GM12872 (cell line): ENCODE measurements around the gene RBBP8NL.

Source experiments
- CTCF ChIP-seq: IDR thresholded peaks from 3 replicates; pipeline ENCODE4 v1.5.1; 2011; ENCODE audit warnings: low read depth, mild to moderate bottlenecking, low read length, moderate library complexity; ENCODE audit not compliant: insufficient read depth

Gene RBBP8NL

GRCh38 chr20:62376112-62377063, 51.0 kb downstream of the RBBP8NL start:
- TF ChIP-seq CTCF: no peak

DNA sequence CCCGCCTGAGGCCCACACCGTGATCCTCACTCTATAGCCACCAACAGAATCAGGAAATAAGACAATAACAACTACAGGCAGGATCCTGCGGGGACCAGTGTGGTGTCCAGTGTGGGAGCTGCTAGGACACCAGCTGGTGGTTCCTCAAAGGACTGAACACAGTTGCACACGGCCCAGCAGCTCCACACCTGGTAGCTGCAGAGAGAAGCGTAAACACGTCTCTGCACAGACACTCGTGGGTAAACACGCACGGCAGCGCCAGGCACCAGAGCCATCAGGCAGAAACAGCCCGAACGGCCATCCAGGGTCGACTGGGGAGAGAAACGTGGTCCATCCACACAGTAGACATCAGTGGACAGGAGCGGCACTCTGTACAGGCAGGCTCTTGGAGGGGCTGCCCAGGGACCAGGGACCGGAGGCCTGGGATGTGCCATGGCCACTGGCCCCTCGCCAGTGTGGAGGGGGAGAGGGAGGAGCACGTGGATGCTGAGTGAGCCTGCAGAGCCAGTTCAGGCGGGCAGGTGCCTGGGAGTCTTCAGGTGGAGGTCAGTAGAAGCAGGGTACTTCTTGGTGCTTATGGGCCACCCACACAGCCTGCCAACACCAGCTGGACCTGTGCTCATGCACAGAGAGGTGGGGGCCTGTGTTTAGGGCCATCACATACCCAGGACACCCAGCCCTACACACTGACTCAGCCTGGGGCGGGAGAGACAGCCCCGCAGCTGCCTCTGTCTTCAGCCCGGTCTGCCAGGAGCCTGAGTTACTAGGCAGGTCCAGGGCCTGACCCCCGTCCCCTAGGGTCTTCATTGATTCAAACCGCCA, 52.8 kb downstream of the RBBP8NL start:
- TF ChIP-seq CTCF: no peak

DNA sequence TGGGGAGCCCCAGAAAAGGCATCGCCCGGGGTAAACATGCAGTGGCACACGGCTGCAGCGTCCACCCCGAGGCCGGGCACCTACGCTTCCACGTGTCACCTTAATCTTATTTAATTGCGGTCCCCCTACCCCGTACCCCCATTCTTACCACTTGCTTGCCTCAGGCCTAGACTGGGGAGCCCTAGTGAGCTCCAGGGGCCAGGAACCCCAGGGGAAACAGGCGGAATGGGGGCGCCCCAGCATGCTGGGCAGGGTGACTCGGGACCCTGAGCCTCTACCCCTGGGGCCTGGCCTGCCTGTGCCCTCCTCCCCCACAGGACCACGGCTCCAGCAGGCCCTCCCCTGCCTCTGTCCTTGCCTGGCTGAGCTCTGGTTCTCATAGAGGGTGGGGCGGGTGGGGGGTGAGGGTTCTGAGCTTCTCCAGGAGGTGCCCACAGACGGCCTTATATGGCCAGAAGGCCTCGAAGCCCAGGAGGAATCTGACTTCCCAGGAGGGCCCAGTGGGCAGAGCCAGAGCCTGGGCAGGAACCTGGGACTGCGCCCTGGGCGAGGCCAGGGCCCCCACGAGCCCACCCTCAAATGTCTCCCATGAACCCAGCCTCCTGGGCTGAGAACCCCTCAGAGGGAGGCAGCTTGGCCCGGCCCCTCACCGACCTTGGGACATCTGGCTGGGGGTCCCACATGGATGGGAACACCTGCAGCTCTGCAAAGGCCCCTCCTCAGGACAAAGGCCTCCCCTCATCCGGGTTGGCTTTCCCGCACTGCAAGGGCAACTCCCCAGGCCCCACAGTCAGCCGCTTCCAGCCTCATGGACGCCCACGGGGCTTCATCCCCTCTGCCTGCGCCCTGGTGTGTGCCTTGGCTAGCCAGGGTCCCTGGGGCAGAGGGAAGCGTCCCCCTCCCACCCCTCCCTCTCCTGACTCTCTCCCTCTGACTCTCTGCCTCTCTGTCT, 55.0 kb downstream of the RBBP8NL start:
- no peak for TF ChIP-seq CTCF

GRCh38 chr20:62371588-62372041, 55.7 kb downstream of the RBBP8NL start:
- TF ChIP-seq CTCF: no peak

DNA sequence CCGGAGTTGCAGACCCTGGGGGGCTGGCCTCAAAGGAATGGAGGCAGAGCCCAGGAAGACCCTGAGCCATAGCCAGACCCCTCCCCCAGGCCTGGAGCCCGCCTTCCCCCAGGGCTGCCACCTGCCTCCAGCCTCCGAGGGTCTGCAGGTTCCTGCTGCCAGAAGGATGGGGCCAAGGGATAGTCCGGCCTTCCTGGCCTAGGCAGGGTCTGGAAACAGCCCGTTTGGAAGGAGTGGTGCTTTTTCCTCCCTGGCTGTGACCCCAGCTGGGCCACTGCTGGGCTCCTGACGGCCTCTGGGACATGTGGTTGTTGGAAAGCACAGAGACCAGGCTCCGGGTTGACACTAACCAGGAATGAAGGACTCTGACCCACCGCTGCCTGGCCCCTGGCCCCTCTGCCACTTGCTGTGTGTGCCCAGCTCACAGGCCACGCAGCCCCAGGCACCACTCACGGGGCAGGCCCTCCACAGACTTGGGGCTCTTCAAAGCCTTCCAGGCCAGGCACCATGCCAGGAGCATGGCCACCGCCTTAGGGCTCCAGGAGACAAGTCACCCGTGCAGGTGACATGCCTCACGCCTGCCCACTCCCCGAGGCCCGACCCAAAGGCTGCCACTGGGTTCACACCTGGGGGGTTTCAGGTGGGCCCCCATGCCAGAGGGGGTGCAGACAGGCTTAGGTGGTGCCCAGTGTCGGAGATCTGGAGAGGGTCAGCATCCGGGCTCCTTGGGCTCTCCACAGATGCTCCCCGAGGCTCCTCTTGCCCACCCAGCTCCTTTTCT, 56.3 kb downstream of the RBBP8NL start:
- no peak for TF ChIP-seq CTCF

GRCh38 chr20:62370115-62370806, 57.1 kb downstream of the RBBP8NL start:
- no peak for TF ChIP-seq CTCF
